PFSK-1 (cell line): ENCODE data around the gene WDR62.

ENCODE experiments used
- FOXP2 ChIP-seq: optimal IDR thresholded peaks from 2 replicates; pipeline ENCODE3; 2011; ENCODE audit warnings: borderline replicate concordance, control low read depth, inconsistent platforms; ENCODE audit not compliant: insufficient read depth; ENCODE audit errors: extremely low read length, extremely low read depth
- POLR2AphosphoS5 ChIP-seq: IDR thresholded peaks from 2 replicates; pipeline ENCODE4 v1.6.1; 2012; ENCODE audit warnings: low read depth, mild to moderate bottlenecking, control low read depth, low read length, moderate library complexity
- SIN3A ChIP-seq: IDR thresholded peaks from 2 replicates; pipeline ENCODE4 v1.6.1; 2012; ENCODE audit warnings: mild to moderate bottlenecking, low read length, moderate library complexity, borderline replicate concordance; ENCODE audit not compliant: insufficient read depth
- TAF1 ChIP-seq: IDR thresholded peaks from 2 replicates; pipeline ENCODE4 v1.6.1; 2012; ENCODE audit warnings: low read length, control low read depth, borderline replicate concordance; ENCODE audit not compliant: insufficient read depth
- TF ChIP-seq, protein P1 (sequence below), 2 experiments: IDR thresholded peaks; 2 replicates each; pipeline versions ENCODE4 v1.6.1 to v1.8.0; 2011 to 2012; ENCODE audit warnings: low read depth in 2 of 2, low read length in 2 of 2, control low read depth in 1 of 2, inconsistent platforms in 1 of 2, mild to moderate bottlenecking in 1 of 2, moderate library complexity in 1 of 2; ENCODE audit not compliant: insufficient read depth in 1 of 2

The WDR62 gene

GRCh38 chr19:36059180-36059910 lies 4.6 kb downstream of the WDR62 start:
- no peak for TF ChIP-seq POLR2AphosphoS5
- no peak for TF ChIP-seq TAF1
- TF ChIP-seq SIN3A = no peak
- TF ChIP-seq, protein P1, sequence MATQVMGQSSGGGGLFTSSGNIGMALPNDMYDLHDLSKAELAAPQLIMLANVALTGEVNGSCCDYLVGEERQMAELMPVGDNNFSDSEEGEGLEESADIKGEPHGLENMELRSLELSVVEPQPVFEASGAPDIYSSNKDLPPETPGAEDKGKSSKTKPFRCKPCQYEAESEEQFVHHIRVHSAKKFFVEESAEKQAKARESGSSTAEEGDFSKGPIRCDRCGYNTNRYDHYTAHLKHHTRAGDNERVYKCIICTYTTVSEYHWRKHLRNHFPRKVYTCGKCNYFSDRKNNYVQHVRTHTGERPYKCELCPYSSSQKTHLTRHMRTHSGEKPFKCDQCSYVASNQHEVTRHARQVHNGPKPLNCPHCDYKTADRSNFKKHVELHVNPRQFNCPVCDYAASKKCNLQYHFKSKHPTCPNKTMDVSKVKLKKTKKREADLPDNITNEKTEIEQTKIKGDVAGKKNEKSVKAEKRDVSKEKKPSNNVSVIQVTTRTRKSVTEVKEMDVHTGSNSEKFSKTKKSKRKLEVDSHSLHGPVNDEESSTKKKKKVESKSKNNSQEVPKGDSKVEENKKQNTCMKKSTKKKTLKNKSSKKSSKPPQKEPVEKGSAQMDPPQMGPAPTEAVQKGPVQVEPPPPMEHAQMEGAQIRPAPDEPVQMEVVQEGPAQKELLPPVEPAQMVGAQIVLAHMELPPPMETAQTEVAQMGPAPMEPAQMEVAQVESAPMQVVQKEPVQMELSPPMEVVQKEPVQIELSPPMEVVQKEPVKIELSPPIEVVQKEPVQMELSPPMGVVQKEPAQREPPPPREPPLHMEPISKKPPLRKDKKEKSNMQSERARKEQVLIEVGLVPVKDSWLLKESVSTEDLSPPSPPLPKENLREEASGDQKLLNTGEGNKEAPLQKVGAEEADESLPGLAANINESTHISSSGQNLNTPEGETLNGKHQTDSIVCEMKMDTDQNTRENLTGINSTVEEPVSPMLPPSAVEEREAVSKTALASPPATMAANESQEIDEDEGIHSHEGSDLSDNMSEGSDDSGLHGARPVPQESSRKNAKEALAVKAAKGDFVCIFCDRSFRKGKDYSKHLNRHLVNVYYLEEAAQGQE (IDR thresholded peaks at IDR 0.05; ENCODE audit: insufficient read depth in 1 of 2, low read depth in 2 of 2, low read length in 2 of 2) = no peak
- no peak for TF ChIP-seq FOXP2

DNA sequence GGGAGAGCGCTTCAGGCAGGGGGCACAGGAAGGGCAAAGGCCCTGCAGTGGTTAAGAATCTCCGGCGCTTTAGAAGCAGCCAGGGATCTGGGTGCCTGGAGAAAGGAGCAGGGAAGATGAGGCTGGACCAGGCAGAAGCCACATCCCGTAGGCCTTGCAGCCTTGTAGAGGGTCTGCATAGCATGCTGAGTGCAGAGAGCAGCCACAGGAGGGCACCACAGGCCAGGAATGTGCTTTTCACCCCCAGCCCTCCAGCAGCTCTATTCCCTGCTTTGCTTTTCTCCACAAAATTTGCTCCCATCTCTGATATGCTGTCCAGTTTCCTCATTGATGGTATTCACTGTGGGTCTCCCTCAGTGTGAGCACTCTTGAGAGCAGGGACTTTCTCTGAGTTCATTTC lies 5.7 kb downstream of the WDR62 start:
- TF ChIP-seq SIN3A (no peak), FOXP2 (peak; percentile 22)

GRCh38 chr19:36061367-36061766 lies 6.7 kb downstream of the WDR62 start:
- TF ChIP-seq FOXP2 = no peak
- TF ChIP-seq POLR2AphosphoS5 = no peak
- no peak for TF ChIP-seq SIN3A
- no peak for TF ChIP-seq TAF1
- TF ChIP-seq, protein P1 (IDR thresholded peaks at IDR 0.05; ENCODE audit: insufficient read depth in 1 of 2, low read depth in 2 of 2, low read length in 2 of 2) = no peak

- TF ChIP-seq FOXP2 = no peak
- no peak for TF ChIP-seq TAF1
- TF ChIP-seq POLR2AphosphoS5 = no peak
- no peak for TF ChIP-seq SIN3A
- TF ChIP-seq, protein P1 (IDR thresholded peaks at IDR 0.05; ENCODE audit: insufficient read depth in 1 of 2, low read depth in 2 of 2, low read length in 2 of 2) = no peak
These were observed 10.1 kb downstream of the WDR62 start for GRCh38 chr19:36064826-36065225.

- no peak for TF ChIP-seq SIN3A
These were observed 13.0 kb downstream of the WDR62 start for GRCh38 chr19:36067681-36068080.

GRCh38 chr19:36072081-36072480 lies 17.4 kb downstream of the WDR62 start:
- TF ChIP-seq POLR2AphosphoS5 (no peak), FOXP2 (no peak), SIN3A (no peak), TAF1 (no peak)
- TF ChIP-seq, protein P1 (IDR thresholded peaks at IDR 0.05; ENCODE audit: insufficient read depth in 1 of 2, low read depth in 2 of 2, low read length in 2 of 2) = no peak
